ENCODE measurements around the gene HSPA12A. TPM values are rescaled to one million over a fixed set of nuclear protein-coding genes. Genes with fewer than 3 reads are reported as not detected.
A peak's percentile ranks its signal among the peaks of the same experiment; 100 is the strongest.

HSPA12A gene, protein sequence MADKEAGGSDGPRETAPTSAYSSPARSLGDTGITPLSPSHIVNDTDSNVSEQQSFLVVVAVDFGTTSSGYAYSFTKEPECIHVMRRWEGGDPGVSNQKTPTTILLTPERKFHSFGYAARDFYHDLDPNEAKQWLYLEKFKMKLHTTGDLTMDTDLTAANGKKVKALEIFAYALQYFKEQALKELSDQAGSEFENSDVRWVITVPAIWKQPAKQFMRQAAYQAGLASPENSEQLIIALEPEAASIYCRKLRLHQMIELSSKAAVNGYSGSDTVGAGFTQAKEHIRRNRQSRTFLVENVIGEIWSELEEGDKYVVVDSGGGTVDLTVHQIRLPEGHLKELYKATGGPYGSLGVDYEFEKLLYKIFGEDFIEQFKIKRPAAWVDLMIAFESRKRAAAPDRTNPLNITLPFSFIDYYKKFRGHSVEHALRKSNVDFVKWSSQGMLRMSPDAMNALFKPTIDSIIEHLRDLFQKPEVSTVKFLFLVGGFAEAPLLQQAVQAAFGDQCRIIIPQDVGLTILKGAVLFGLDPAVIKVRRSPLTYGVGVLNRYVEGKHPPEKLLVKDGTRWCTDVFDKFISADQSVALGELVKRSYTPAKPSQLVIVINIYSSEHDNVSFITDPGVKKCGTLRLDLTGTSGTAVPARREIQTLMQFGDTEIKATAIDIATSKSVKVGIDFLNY
- total RNA-seq = 10 to 100 TPM in 2 of 6 donors, 1 to 10 TPM in 4; 4.2 to 11.6 (median 6.1) TPM

GRCh38 chr10:116742367-116743265 lies at the start of gene HSPA12A:
Gene HSPA12A (minus strand): TSS chr10:116742566. CDS start chr10:116742469, 97 bp downstream.
- TF ChIP-seq CTCF (IDR thresholded peaks at IDR 0.05) = peak in 1 of 6 experiments; percentile 43
- no peak for TF ChIP-seq EP300 (IDR thresholded peaks at IDR 0.05)
- peak in 2 of 4 donors; percentile 34 to 62 for TF ChIP-seq POLR2A (IDR thresholded peaks at IDR 0.05)
- peak in 1 of 2 donors; percentile 48 for TF ChIP-seq POLR2AphosphoS5 (IDR thresholded peaks at IDR 0.05)
- Histone ChIP-seq H3K9me3 (no peaks in the 10 kb centered on the region), H3K36me3 (no peaks in the 10 kb centered on the region), H3K4me1 (peaks cover 11 to 27% (median 20%) of the 10 kb centered on the region in 4 donors), H3K4me3 (peak within 1 kb of the TSS; percentile 60 to 82 (median 72)), H3K27me3 (peaks cover 0 to 19% (median 10%) of the 10 kb centered on the region in 4 donors), H3K27ac (peak within 1 kb of the TSS; percentile 74 to 89 (median 84))
- peak; percentile 81 to 95 for ATAC-seq (ENCODE audit: low FRiP score in 2 of 2)
- peak; percentile 85 to 97 for DNase-seq
- 0% methylated on average over 1 to 57 of the region's 114 CpGs for WGBS, 2 donors

GRCh38 chr10:116791241-116791640 lies 48.9 kb upstream of the HSPA12A start:
- no peaks in the 10 kb centered on the region for H3K9me3 ChIP-seq
- 94 to 97% methylated on average over 2 of the region's 2 CpGs for WGBS, 2 donors
- H3K4me3 ChIP-seq = no peak overlapping the region
- H3K36me3 ChIP-seq = no peaks in the 10 kb centered on the region
- DNase-seq = no peak
- ATAC-seq (ENCODE audit: low FRiP score in 2 of 2) = no peak
- H3K27me3 ChIP-seq = no peaks in the 10 kb centered on the region
- TF ChIP-seq POLR2AphosphoS5 (IDR thresholded peaks at IDR 0.05) (no peak), CTCF (IDR thresholded peaks at IDR 0.05) (no peak), POLR2A (IDR thresholded peaks at IDR 0.05) (no peak), EP300 (IDR thresholded peaks at IDR 0.05) (no peak)
- peaks cover 3 to 10% (median 6%) of the 10 kb centered on the region in 4 donors for H3K4me1 ChIP-seq
- no peak overlapping the region for H3K27ac ChIP-seq

- no peak overlapping the region for H3K27ac ChIP-seq
- peak; percentile 80 to 94 for ATAC-seq (ENCODE audit: low FRiP score in 2 of 2)
These were observed 45.7 kb upstream of the HSPA12A start for GRCh38 chr10:116787893-116788665.

More at GRCh38 chr10:116787893-116788665, 45.7 kb upstream of the HSPA12A start:
- peak; percentile 69 to 92 for DNase-seq
- H3K4me3 ChIP-seq = peak overlapping the region in 1 of 4 donors; percentile 5
- no peaks in the 10 kb centered on the region for H3K36me3 ChIP-seq
- peak; percentile 86 to 96 (median 92) for TF ChIP-seq CTCF (IDR thresholded peaks at IDR 0.05)
- TF ChIP-seq EP300 (IDR thresholded peaks at IDR 0.05) = no peak
- H3K4me1 ChIP-seq = peaks cover 3 to 10% (median 6%) of the 10 kb centered on the region in 4 donors
- H3K27me3 ChIP-seq = no peaks in the 10 kb centered on the region
- H3K9me3 ChIP-seq = no peaks in the 10 kb centered on the region
- WGBS, 2 donors = 6 to 9% methylated on average over 27 to 29 of the region's 29 CpGs

All from upper lobe of left lung (tissue), 6 donors.